Measurements from ENCODE around the gene AGTPBP1. TPM values are rescaled to one million over a fixed set of nuclear protein-coding genes. Genes with fewer than 3 reads are reported as not detected.

Gene AGTPBP1
- total and polyA plus RNA-seq, 9 of the 15 experiments (the other 6 are each of a cell fraction or from before 2014, with no cell fraction given) = 1.4 to 7.9 (median 4.6) TPM

- H2AFZ ChIP-seq (ENCODE audit: low read depth, low read length) = no peak overlapping the region
- H3K4me3 ChIP-seq = no peak overlapping the region
- H3K9me3 ChIP-seq (replicated peaks; ENCODE audit: control insufficient read depth, insufficient read depth, low read depth, low read length) = no peaks in the 10 kb centered on the region
- intact Hi-C loops (cut with micrococcal nuclease) (no loop called here), in situ Hi-C loops (cut with MboI) (no loop called here)
- FAIRE-seq = no peak
- BruUV-seq (replicated peaks) = no TSS peak
- POLR2A ChIA-PET = no interaction called here
- no peak overlapping the region for H3K4me2 ChIP-seq (ENCODE audit: insufficient read depth, low read length)
- no peak overlapping the region for H3K27ac ChIP-seq (ENCODE audit: extremely low read depth, low read depth, low read length)
- 0% methylated on average over 6 of the region's 7 CpGs for WGBS (ENCODE audit: insufficient coverage, low coverage, missing lambda C conversion rate)
- H3K36me3 ChIP-seq (ENCODE audit: control insufficient read depth, insufficient read depth, low read length) = no peaks in the 10 kb centered on the region
- no peaks in the 10 kb centered on the region for H3K27me3 ChIP-seq (ENCODE audit: control insufficient read depth in 2 of 2, insufficient read depth in 2 of 2, low read length in 2 of 2)
- H3K9ac ChIP-seq (ENCODE audit: insufficient read depth in 1 of 2, low read depth in 2 of 2, low read length in 2 of 2) = no peak overlapping the region
- no peak for DNase-seq (ENCODE audit: extremely low read depth in 1 of 4, low spot score in 3 of 4)
- CTCF ChIA-PET (ENCODE audit: low intra/inter-chr PET ratio) = no interaction called here
- no peaks in the 10 kb centered on the region for H3K4me1 ChIP-seq (replicated peaks in 1 of 2; ENCODE audit: control insufficient read depth in 2 of 2, insufficient read depth in 2 of 2, low read length in 2 of 2)
- no peaks in the 10 kb centered on the region for H3K79me2 ChIP-seq (ENCODE audit: control insufficient read depth, insufficient read depth, low read length)
- H4K20me1 ChIP-seq (replicated peaks; ENCODE audit: control insufficient read depth, insufficient read depth, low read length) = no peaks in the 10 kb centered on the region
- H3K9me1 ChIP-seq (ENCODE audit: control insufficient read depth, insufficient read depth, low read length) = no peaks in the 10 kb centered on the region
- no peak for ATAC-seq
- TF ChIP-seq CEBPG (CRISPR knock-in tag; IDR thresholded peaks at IDR 0.05) (no peak), CEBPG (tag; conservative IDR thresholded peaks at IDR 0.05 in 1 of 2, IDR thresholded peaks at IDR 0.05 in 1 of 2) (no peak), AFF4 (CRISPR knock-in tag; IDR thresholded peaks at IDR 0.05) (no peak), HMBOX1 (IDR thresholded peaks at IDR 0.05) (no peak), HMGN3 (IDR thresholded peaks at IDR 0.05; ENCODE audit: borderline replicate concordance, extremely low read depth, insufficient read length, low read depth, low read length) (no peak), STAT6 (CRISPR knock-in tag; IDR thresholded peaks at IDR 0.05) (no peak), NRF1 (conservative IDR thresholded peaks at IDR 0.05 in 1 of 2, IDR thresholded peaks at IDR 0.05 in 1 of 2) (no peak), SOX6 (IDR thresholded peaks at IDR 0.05) (no peak), ZBTB5 (IDR thresholded peaks at IDR 0.05) (no peak), TEAD1 (CRISPR knock-in tag; IDR thresholded peaks at IDR 0.05) (no peak)
Measured at GRCh38 chr9:85505612-85506011, 236.1 kb downstream of the AGTPBP1 start.

Data from K562 (cell line).